ENCODE measurements around the gene ASB3.
"Not testable (repeated sequence)": the region's sequence is repeated elsewhere in the genome, so short reads cannot be mapped to it uniquely, and the experiment has no call there.

GRCh38 chr2:53667130-53667529 lies 119.6 kb downstream of the ASB3 start:
- TF ChIP-seq, protein P1, sequence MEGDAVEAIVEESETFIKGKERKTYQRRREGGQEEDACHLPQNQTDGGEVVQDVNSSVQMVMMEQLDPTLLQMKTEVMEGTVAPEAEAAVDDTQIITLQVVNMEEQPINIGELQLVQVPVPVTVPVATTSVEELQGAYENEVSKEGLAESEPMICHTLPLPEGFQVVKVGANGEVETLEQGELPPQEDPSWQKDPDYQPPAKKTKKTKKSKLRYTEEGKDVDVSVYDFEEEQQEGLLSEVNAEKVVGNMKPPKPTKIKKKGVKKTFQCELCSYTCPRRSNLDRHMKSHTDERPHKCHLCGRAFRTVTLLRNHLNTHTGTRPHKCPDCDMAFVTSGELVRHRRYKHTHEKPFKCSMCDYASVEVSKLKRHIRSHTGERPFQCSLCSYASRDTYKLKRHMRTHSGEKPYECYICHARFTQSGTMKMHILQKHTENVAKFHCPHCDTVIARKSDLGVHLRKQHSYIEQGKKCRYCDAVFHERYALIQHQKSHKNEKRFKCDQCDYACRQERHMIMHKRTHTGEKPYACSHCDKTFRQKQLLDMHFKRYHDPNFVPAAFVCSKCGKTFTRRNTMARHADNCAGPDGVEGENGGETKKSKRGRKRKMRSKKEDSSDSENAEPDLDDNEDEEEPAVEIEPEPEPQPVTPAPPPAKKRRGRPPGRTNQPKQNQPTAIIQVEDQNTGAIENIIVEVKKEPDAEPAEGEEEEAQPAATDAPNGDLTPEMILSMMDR (IDR thresholded peaks at IDR 0.05; ENCODE audit: low read depth, low read length): not testable (repeated sequence)
- not testable (repeated sequence) for TF ChIP-seq MAX (IDR thresholded peaks at IDR 0.05; ENCODE audit: low read depth, low read length); POLR2A (IDR thresholded peaks at IDR 0.05; ENCODE audit: extremely low read depth, insufficient read length)

Measured in NB4 (cell line).